Psoas muscle (tissue), 8 donors: ENCODE results near the gene RARS2. TPM values are rescaled to one million over a fixed set of nuclear protein-coding genes. Genes with fewer than 3 reads are reported as not detected.

Source experiments
- ATAC-seq, 4 donors: fragments of 200-7000 bp; cut with Tn5 transposase; one replicate each; pipeline ENCODE4 v1.9.1; 2020; ENCODE audit warnings: moderate library complexity in 3 of 4, mild to moderate bottlenecking in 2 of 4
- DNase-seq, 2 donors: peaks; one replicate each; pipeline ENCODE4 v3.0.0-alpha.2; 2020
- H3K27ac ChIP-seq: fragments of 200-600 bp; one replicate; pipeline ENCODE4 v1.8.0; 2022
- H3K27me3 ChIP-seq, 3 donors: fragments of 200-600 bp in 1 of 3; one replicate each; pipeline versions ENCODE4 v1.6.1 to v1.8.0; 2013 to 2022; ENCODE audit warnings: low read length in 2 of 3, mild to moderate bottlenecking in 2 of 3, moderate library complexity in 1 of 3; ENCODE audit not compliant: insufficient read depth in 3 of 3
- H3K36me3 ChIP-seq, 2 donors: fragments of 200-600 bp in 1 of 2; one replicate each; pipeline versions ENCODE4 v1.6.1 to v1.8.0; 2013 to 2022; ENCODE audit warnings: low read depth in 1 of 2, mild to moderate bottlenecking in 1 of 2, moderate library complexity in 1 of 2; ENCODE audit not compliant: insufficient read depth in 1 of 2
- H3K4me1 ChIP-seq: fragments of 200-600 bp; one replicate; pipeline ENCODE4 v1.8.0; 2022
- H3K4me3 ChIP-seq: fragments of 200-600 bp; one replicate; pipeline ENCODE4 v1.8.0; 2022; ENCODE audit warnings: mild to moderate bottlenecking
- H3K9me3 ChIP-seq: fragments of 200-600 bp; one replicate; pipeline ENCODE4 v1.8.0; 2022
- WGBS, 3 donors: extraction: QIAGEN DNeasy Blood & Tissue Kit; methylation state at CpG; one replicate each; pipeline versions ENCODE4 v1.1.6 to v1.1.7; 2013; 5-methylcytosine and 5-hydroxymethylcytosine counted together
- intact Hi-C, 2 donors: fragments of 100-400 bp; cut with DNase I; formaldehyde crosslinking; loops; one replicate each; pipeline versions ENCODE4 v1.11.0 to v1.14.2; 2022
- polyA plus RNA-seq, 3 donors: library from polyadenylated mRNA; stranded (reverse); fragments of 200-250 nt; gene quantifications; one replicate each; pipeline ENCODE4 v1.2.3, GENCODE V29; 2013
- total RNA-seq, 4 donors: library from RNA; stranded (reverse); fragmentation: NEBNext Ultra II Directional in 2 of 4; extraction: Animal tissue kit (Norgen Biotek cat#: 25700) in 2 of 4; gene quantifications; one replicate each; pipeline versions ENCODE4 v1.2.1 to v1.2.4, GENCODE V29; 2021 to 2023
- TF ChIP-seq, protein P1 (sequence below): fragments of 200-600 bp; IDR thresholded peaks from one replicate; pipeline ENCODE4 v1.8.0; 2022; ENCODE audit warnings: antibody characterized with exemption
- donor health status: healthy with polysubstance abuse.
- donor health status: DM: no; HTN: no; CAD: no; lungs with moderate emphysema.
- donor health status: Bipolar disorder and iron deficiency.
- donor health status: healthy.
- donor health status: DM: yes; HTN: yes; CAD: no.
- donor health status: DM: no; HTN: no; CAD: no.
- donor health status: DM: no; HTN: no; CAD: no.
- donor health status: DM: yes; HTN: yes; CAD: no.

RARS2 gene
- total and polyA plus RNA-seq, 7 donors = 11.6 to 20.7 (median 17.1) TPM

DNA sequence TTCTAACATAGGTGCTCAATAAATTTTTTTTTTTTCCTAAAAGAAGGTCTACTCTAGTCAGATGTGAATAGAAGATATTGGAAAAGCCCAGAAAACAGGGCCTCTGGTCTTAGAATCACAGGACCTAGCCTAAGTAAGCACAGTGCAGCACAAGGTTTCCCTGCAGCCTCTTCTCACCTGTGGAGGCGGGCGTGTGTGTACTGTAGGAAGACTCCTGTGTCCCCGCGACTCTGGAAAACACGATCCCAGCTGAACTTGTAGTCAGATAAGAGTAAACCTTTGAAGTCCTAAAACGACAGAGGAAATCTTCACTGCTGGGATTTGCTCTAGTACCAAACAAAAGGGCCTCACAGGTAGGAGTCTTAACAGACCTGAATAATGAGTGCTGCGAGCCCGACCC is 71.3 kb downstream of the RARS2 start:
- peaks cover 5 to 80% of the 10 kb centered on the region in 2 donors for H3K36me3 ChIP-seq
- intact Hi-C loops = no loop called here
- 90 to 94% (median 91%) methylated on average over 8 of the region's 8 CpGs for whole genome bisulfite sequencing, 3 donors

DNA sequence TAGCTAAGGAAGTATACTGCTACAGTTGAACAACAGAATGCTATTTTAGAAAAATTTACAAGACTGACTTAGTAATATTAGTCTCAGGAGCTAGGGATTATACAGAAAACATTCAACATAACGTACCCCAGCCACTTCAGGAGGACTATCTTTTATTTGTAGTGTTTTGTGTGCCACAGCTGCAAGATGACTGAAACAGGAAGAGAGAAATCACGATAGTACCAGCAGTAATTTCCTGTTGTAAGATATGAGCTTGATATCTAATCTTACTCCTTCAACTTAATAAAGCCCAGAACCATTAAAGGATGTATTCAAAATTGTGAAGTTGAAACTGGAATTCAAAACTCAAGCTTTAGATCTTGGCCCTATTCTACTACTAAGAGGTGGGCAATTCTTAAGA is 75.0 kb downstream of the RARS2 start:
- 78 to 81% (median 78%) methylated on average over 2 of the region's 2 CpGs for WGBS, 3 donors
- H3K4me3 ChIP-seq = no peak overlapping the region
- no peaks in the 10 kb centered on the region for H3K9me3 ChIP-seq
- ATAC-seq (no peak), DNase-seq (no peak)
- TF ChIP-seq, protein P1, sequence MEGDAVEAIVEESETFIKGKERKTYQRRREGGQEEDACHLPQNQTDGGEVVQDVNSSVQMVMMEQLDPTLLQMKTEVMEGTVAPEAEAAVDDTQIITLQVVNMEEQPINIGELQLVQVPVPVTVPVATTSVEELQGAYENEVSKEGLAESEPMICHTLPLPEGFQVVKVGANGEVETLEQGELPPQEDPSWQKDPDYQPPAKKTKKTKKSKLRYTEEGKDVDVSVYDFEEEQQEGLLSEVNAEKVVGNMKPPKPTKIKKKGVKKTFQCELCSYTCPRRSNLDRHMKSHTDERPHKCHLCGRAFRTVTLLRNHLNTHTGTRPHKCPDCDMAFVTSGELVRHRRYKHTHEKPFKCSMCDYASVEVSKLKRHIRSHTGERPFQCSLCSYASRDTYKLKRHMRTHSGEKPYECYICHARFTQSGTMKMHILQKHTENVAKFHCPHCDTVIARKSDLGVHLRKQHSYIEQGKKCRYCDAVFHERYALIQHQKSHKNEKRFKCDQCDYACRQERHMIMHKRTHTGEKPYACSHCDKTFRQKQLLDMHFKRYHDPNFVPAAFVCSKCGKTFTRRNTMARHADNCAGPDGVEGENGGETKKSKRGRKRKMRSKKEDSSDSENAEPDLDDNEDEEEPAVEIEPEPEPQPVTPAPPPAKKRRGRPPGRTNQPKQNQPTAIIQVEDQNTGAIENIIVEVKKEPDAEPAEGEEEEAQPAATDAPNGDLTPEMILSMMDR = no peak
- H3K27ac ChIP-seq = no peak overlapping the region
- H3K36me3 ChIP-seq = peaks cover 5 to 98% of the 10 kb centered on the region in 2 donors
- intact Hi-C loops = no loop called here
- H3K4me1 ChIP-seq = no peaks in the 10 kb centered on the region
- no peaks in the 10 kb centered on the region for H3K27me3 ChIP-seq

More for the DNA sequence above, 71.3 kb downstream of the RARS2 start:
- TF ChIP-seq, protein P1 = no peak
- no peak for ATAC-seq
- H3K27ac ChIP-seq = no peak overlapping the region
- no peaks in the 10 kb centered on the region for H3K27me3 ChIP-seq
- H3K9me3 ChIP-seq = no peaks in the 10 kb centered on the region
- no peak for DNase-seq
- no peak overlapping the region for H3K4me3 ChIP-seq
- H3K4me1 ChIP-seq = no peaks in the 10 kb centered on the region

DNA sequence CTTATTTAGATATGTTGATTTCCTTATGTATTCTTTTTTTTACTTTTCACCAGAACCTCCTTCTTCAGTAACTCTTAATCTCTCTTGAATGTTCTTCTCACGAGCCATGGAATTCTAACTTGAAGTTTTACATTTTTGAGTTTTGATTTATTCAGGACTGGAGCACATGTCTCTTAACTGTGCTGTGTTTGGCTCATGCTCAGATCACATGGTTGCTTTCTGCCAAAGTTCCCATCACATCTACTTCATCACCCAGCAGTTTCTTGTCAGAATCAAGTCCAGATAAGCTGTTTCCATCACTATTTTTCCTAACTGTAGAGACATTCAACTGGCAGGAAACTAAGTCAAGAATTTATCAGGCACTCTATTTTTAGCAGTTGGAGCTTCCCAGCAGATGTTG is 85.3 kb downstream of the RARS2 start:
- WGBS, 3 donors = 56 to 83% (median 63%) methylated on average over 1 of the region's 1 CpG
- Histone ChIP-seq H3K4me3 (no peak overlapping the region), H3K27ac (no peak overlapping the region), H3K4me1 (peaks cover 4% of the 10 kb centered on the region), H3K9me3 (no peaks in the 10 kb centered on the region), H3K27me3 (no peaks in the 10 kb centered on the region), H3K36me3 (peaks cover 0 to 86% of the 10 kb centered on the region in 2 donors)
- intact Hi-C loops = no loop called here
- ATAC-seq (no peak), DNase-seq (no peak)
- TF ChIP-seq, protein P1 = no peak

DNA sequence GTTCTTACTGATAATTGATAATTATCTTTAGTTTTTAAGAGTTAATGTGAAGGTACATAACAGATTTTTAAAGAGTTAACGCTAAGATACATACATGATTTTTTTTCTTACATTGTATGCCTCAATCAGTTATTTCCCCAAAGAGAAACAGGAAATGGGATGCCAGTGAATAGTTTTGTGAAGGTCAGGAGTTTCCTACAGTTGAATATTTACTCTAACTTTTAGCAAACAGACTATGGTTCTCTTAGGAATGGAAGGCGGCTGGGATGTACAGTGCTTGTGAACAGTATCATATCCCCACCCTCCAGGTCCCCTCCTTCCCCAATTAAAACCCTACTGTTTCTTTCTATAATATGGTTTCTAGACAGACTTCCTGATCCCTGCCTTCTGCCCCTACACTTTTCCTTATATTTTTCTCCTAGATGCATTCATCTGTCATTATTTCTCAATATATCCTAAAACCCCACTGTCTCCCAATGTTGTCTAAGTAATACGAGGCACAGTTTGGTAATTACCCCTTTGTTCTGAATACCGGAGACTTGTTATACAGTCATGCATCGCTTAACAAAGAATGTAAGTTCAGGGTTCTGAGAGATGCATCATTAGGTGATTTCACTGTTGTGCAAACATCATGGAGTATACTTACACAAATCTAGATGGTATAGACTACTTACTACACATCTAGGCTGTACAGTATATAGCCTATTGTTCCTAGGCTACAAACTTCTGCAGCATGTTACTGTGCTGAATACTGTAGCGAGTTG is 87.8 kb downstream of the RARS2 start:
- intact Hi-C loops = no loop called here
- Histone ChIP-seq H3K9me3 (no peaks in the 10 kb centered on the region), H3K27me3 (no peaks in the 10 kb centered on the region), H3K4me1 (peaks cover 4% of the 10 kb centered on the region), H3K36me3 (peaks cover 0 to 62% of the 10 kb centered on the region in 2 donors), H3K4me3 (no peak overlapping the region), H3K27ac (no peak overlapping the region)
- TF ChIP-seq, protein P1 = no peak
- ATAC-seq (no peak), DNase-seq (no peak)
- WGBS, 3 donors = 89 to 92% (median 90%) methylated on average over 6 of the region's 6 CpGs

DNA sequence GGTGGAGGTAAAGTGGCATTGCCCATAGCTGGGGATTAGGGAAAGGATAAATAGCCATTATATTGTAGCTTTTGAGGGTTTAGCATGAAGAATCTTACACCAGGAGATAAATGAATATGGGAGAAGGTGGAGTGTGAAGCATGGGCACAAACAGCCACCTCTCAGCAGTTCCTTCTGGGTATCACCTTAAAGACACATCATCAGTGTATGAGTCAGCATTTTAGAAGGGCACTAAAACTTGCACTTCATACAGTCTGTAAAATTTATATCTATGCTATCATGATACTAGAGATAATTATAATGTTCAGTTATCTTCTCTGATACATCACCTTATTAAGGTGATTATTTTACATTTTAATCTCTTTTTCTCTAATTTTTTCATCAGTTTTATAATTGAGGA is 91.7 kb downstream of the RARS2 start:
- intact Hi-C loops = no loop called here
- H3K4me1 ChIP-seq = no peaks in the 10 kb centered on the region
- no peak for DNase-seq
- no peaks in the 10 kb centered on the region for H3K9me3 ChIP-seq
- H3K27ac ChIP-seq = no peak overlapping the region
- peaks cover 0 to 31% of the 10 kb centered on the region in 2 donors for H3K36me3 ChIP-seq
- H3K4me3 ChIP-seq = no peak overlapping the region
- no peak for ATAC-seq
- TF ChIP-seq, protein P1 = no peak
- H3K27me3 ChIP-seq = no peaks in the 10 kb centered on the region
